GM12878 (cell line): ENCODE data around the gene SYT12. TPM values are rescaled to one million over a fixed set of nuclear protein-coding genes. Genes with fewer than 3 reads are reported as not detected.
A peak's percentile ranks its signal among the peaks of the same experiment; 100 is the strongest.

Source experiments
- ATAC-seq: fragments of 200-7000 bp; cut with Tn5 transposase; 3 replicates; pipeline ENCODE4 v1.9.1; 2020; ENCODE audit warnings: mild to moderate bottlenecking, moderate library complexity
- BruUV-seq: library from RNA; stranded (reverse); fragments of 400-500 nt; replicated peaks from 2 replicates; lab custom pipeline; 2021; lab: Mats Ljungman, UMichigan
- CTCF ChIA-PET: fragments of 300-600 bp; sonication (Branson Sonifier 250); formaldehyde crosslinking; extraction: SDS; loops from one replicate; lab custom pipeline; 2021; ENCODE audit warnings: inconsistent platforms; lab: Yijun Ruan, JAX
- POLR2A ChIA-PET: fragments of 350-600 bp; formaldehyde crosslinking; extraction: SDS; loops from one replicate; lab custom pipeline; 2021; ENCODE audit warnings: inconsistent platforms; lab: Charles Lee
- RAD21 ChIA-PET: fragments of 300-600 bp; sonication (Branson Sonifier 250); formaldehyde crosslinking; loops from one replicate; lab custom pipeline; 2023; ENCODE audit warnings: antibody characterized with exemption; ENCODE audit not compliant: unreplicated experiment; lab: Charles Lee
- SMC1A ChIA-PET: fragments of 300-600 bp; sonication (Branson Sonifier 250); formaldehyde crosslinking; loops from one replicate; lab custom pipeline; 2023; ENCODE audit not compliant: unreplicated experiment, uncharacterized antibody; lab: Charles Lee
- DNase-seq: peaks from one replicate; pipeline ENCODE4 v3.0.0-alpha.2; 2011; ENCODE audit warnings: low read depth, low spot score
- FAIRE-seq: peaks from 3 replicates; lab custom pipeline; 2011; peaks lifted over from hg19 to GRCh38; lab: Jason Lieb, UNC
- H2AFZ ChIP-seq: 2 replicates; pipeline ENCODE4 v1.6.0; 2011; ENCODE audit warnings: low read depth, low read length, control low read depth; ENCODE audit not compliant: control insufficient read depth
- H3K27ac ChIP-seq: 2 replicates; pipeline ENCODE4 v1.5.1; 2011; ENCODE audit warnings: control low read depth; ENCODE audit not compliant: control insufficient read depth, insufficient read depth
- H3K27me3 ChIP-seq, 2 experiments: replicated peaks in 1 of 2; 2 replicates each; pipeline versions ENCODE4 v1.6.0 to v1.6.1; 2011; ENCODE audit warnings: low read length in 1 of 2; ENCODE audit not compliant: control insufficient read depth in 2 of 2, insufficient read depth in 2 of 2
- H3K36me3 ChIP-seq, 2 experiments: 2 replicates each; pipeline ENCODE4 v1.5.1; 2011; ENCODE audit warnings: low read length in 1 of 2; ENCODE audit not compliant: control insufficient read depth in 2 of 2, insufficient read depth in 2 of 2
- H3K4me1 ChIP-seq: 2 replicates; pipeline ENCODE4 v1.6.1; 2011; ENCODE audit warnings: mild to moderate bottlenecking, low read length, moderate library complexity, mixed read lengths; ENCODE audit not compliant: control insufficient read depth, insufficient read depth
- H3K4me2 ChIP-seq: 2 replicates; pipeline ENCODE4 v1.6.0; 2011; ENCODE audit warnings: control low read depth; ENCODE audit not compliant: control insufficient read depth, insufficient read depth
- H3K4me3 ChIP-seq: fragments of 200-600 bp; sonication (generic); 2 replicates; pipeline ENCODE4 v1.5.1; 2016
- H3K79me2 ChIP-seq: 2 replicates; pipeline ENCODE4 v1.6.0; 2011; ENCODE audit warnings: low read length; ENCODE audit not compliant: control insufficient read depth, insufficient read depth
- H3K9ac ChIP-seq: 2 replicates; pipeline ENCODE4 v1.8.0; 2011; ENCODE audit warnings: low read length, control low read depth, mixed read lengths; ENCODE audit not compliant: control insufficient read depth, insufficient read depth
- H3K9me3 ChIP-seq: replicated peaks from 3 replicates; pipeline ENCODE4 v1.5.1; 2011; ENCODE audit warnings: mild to moderate bottlenecking, low read length; ENCODE audit not compliant: control insufficient read depth, insufficient read depth
- H4K20me1 ChIP-seq: 2 replicates; pipeline ENCODE4 v1.6.0; 2011; ENCODE audit not compliant: control insufficient read depth, insufficient read depth
- CTCF ChIP-seq, 3 experiments: IDR thresholded peaks in 2 of 3; conservative IDR thresholded peaks in 1 of 3; 2 replicates each; pipeline ENCODE4 v1.5.1; 2011; ENCODE audit warnings: low read depth in 3 of 3, low read length in 3 of 3, mild to moderate bottlenecking in 3 of 3, control low read depth in 2 of 3, moderate library complexity in 2 of 3, inconsistent platforms in 1 of 3, mixed read lengths in 1 of 3; ENCODE audit not compliant: control insufficient read depth in 2 of 3, insufficient read depth in 1 of 3; ENCODE audit errors: extremely low read depth in 1 of 3
- HCFC1 ChIP-seq: fragments of 150-350 bp; IDR thresholded peaks from 2 replicates; pipeline ENCODE4 v1.6.1; 2014; ENCODE audit warnings: low read length
- RAD21 ChIP-seq: IDR thresholded peaks from 2 replicates; pipeline ENCODE4 v1.6.1; 2011; ENCODE audit warnings: mild to moderate bottlenecking, low read depth, low read length, moderate library complexity; ENCODE audit not compliant: insufficient read depth
- RUNX3 ChIP-seq: IDR thresholded peaks from 2 replicates; pipeline ENCODE4 v1.6.1; 2012; ENCODE audit warnings: low read length, inconsistent platforms
- SMC3 ChIP-seq: IDR thresholded peaks from 2 replicates; pipeline ENCODE4 v1.6.1; 2011; ENCODE audit warnings: low read length, improper control_type of control experiment, borderline replicate concordance
- TAF1 ChIP-seq: IDR thresholded peaks from 2 replicates; pipeline ENCODE4 v1.6.1; 2011; ENCODE audit warnings: mild to moderate bottlenecking, low read depth, low read length, borderline replicate concordance
- WGBS: methylation state at CpG from one replicate; pipeline ENCODE4 v1.1.6; 2016; ENCODE audit warnings: low lambda C conversion rate; ENCODE audit not compliant: insufficient replicate concordance, insufficient coverage; ENCODE audit errors: missing lambda C conversion rate; 5-methylcytosine and 5-hydroxymethylcytosine counted together
- in situ Hi-C: fragments of 300-500 bp; cut with MboI; formaldehyde crosslinking; loops from 9 replicates; pipeline ENCODE4 v1.14.3; 2018; ENCODE audit warnings: mixed read lengths
- intact Hi-C: fragments of 100-400 bp; cut with micrococcal nuclease; formaldehyde crosslinking; loops from one replicate; pipeline ENCODE4 v1.14.2; 2022; ENCODE audit not compliant: unreplicated experiment
- polyA plus RNA-seq, 11 experiments: library from polyadenylated mRNA; depleted of rRNA in 4 of 11; unstranded in 6 of 11; stranded (reverse) in 5 of 11; fragments of >200 nt; fragmentation: Nextera tagmentation in 4 of 11; fragmentation: Illumina TruSeq in 1 of 11; extraction: Ambion mirVana in 4 of 11; extraction: Trizol in 1 of 11; gene quantifications; 1 replicate in 1 of 11; 2 replicates in 10 of 11; pipeline versions ENCODE4 v1.2.1 to v1.2.3, GENCODE V29; 2011 to 2016; ENCODE audit warnings: inconsistent platforms in 2 of 11, missing spikeins in 2 of 11, low read depth in 1 of 11
- total RNA-seq, 4 experiments: library from RNA; depleted of rRNA in 3 of 4; stranded (reverse); fragments of >200 nt in 3 of 4; fragmentation: Illumina TruSeq in 1 of 4; extraction: Trizol in 1 of 4; gene quantifications; 2 replicates each; pipeline versions ENCODE4 v1.2.1 to v1.2.3, GENCODE V29; 2013 to 2021

SYT12 gene
- total and polyA plus RNA-seq, 10 of the 15 experiments (the other 5 are each of a cell fraction or from before 2014, with no cell fraction given) = 0.02 to 2.3 (median 0.84) TPM; not detected in 1

- Histone ChIP-seq H3K9me3 (no peaks in the 10 kb centered on the region), H3K27ac (no peak overlapping the region), H3K27me3 (no peaks in the 10 kb centered on the region), H3K36me3 (no peaks in the 10 kb centered on the region), H3K4me1 (peaks cover 20% of the 10 kb centered on the region)
- DNase-seq (no peak), ATAC-seq (peak; percentile 7; the same call in 2 of the 3 replicates)
- intact Hi-C loops = loop anchor here (5.0 to 10.0 kb wide), 2 partner anchors 35 to 163 kb away; partner anchors contain the start of gene KDM2A
- POLR2A ChIA-PET = interaction anchor here (0.6 to 2.1 kb wide), 3 partner anchors 115 to 305 kb away, joined by 3 to 5 read pairs (median 3); no protein-coding TSS in a partner anchor
- TF ChIP-seq SMC3 (peak; percentile 24; the same call in 1 of the 2 replicates), RUNX3 (0 out of 2 replicates have a peak, but pooled peaks have one; percentile 1), HCFC1 (no peak), TAF1 (no peak), CTCF (IDR thresholded peaks at IDR 0.05 in 2 of 3, conservative IDR thresholded peaks at IDR 0.05 in 1 of 3; ENCODE audit: control insufficient read depth in 2 of 3, extremely low read depth in 1 of 3, insufficient read depth in 1 of 3, low read depth in 3 of 3, low read length in 3 of 3) (peak in 2 of 3 experiments; percentile 11 to 15; a peak in 1 of 6 replicates), RAD21 (peak; percentile 40; the same call in 1 of the 2 replicates)
- TF ChIP-seq, all 136 proteins: peak for 4
- H3K9ac ChIP-seq = no peak overlapping the region
- SMC1A ChIA-PET = interaction anchor here (0.5 to 3.6 kb wide), 16 partner anchors 22 to 301 kb away, joined by 3 to 19 read pairs (median 4); no protein-coding TSS in a partner anchor
- no peaks in the 10 kb centered on the region for H4K20me1 ChIP-seq
- no peak for FAIRE-seq
- H3K4me2 ChIP-seq = peak overlapping the region; percentile 19
- WGBS = 37% methylated on average over 20 of the region's 20 CpGs
- no peaks in the 10 kb centered on the region for H3K79me2 ChIP-seq
- RAD21 ChIA-PET = interaction anchor here (0.6 to 2.7 kb wide), 17 partner anchors 22 to 310 kb away, joined by 3 to 16 read pairs (median 3); partner anchors contain the start of genes KDM2A and RAD9A
- H3K4me3 ChIP-seq = peak overlapping the region; percentile 5; the same call in 1 of the 2 replicates
- in situ Hi-C loops = loop anchor here (5.0 kb wide), 1 partner anchor 85 kb away; no protein-coding TSS in a partner anchor
- H2AFZ ChIP-seq = peak overlapping the region; percentile 49
- CTCF ChIA-PET = interaction anchor here (0.6 to 6.1 kb wide), 21 partner anchors 8 to 300 kb away, joined by 3 to 114 read pairs (median 4); partner anchors contain the start of gene KDM2A
- BruUV-seq = no TSS peak
Observed at GRCh38 chr11:67082071-67082791, 59.3 kb downstream of the SYT12 start.
